Osteoblast (primary cell): ENCODE measurements around the gene RAD51B. TPM values are rescaled to one million over a fixed set of nuclear protein-coding genes. Genes with fewer than 3 reads are reported as not detected.

Experiments used
- DNase-seq: peaks from one replicate; pipeline ENCODE4 v3.0.0; 2011; ENCODE audit warnings: low spot score, mixed read lengths; ENCODE audit not compliant: insufficient read length; ENCODE audit errors: missing footprints
- H2AFZ ChIP-seq: 2 replicates; pipeline ENCODE4 v1.6.0; 2011; ENCODE audit warnings: mild to moderate bottlenecking, low read length
- H3K27ac ChIP-seq: 2 replicates; pipeline ENCODE4 v1.5.1; 2011; ENCODE audit warnings: mild to moderate bottlenecking, low read depth, low read length, moderate library complexity
- H3K27me3 ChIP-seq: 2 replicates; pipeline ENCODE4 v1.6.0; 2012; ENCODE audit warnings: mild to moderate bottlenecking, control low read depth, inconsistent platforms, low read length, moderate library complexity; ENCODE audit not compliant: insufficient read depth
- H3K36me3 ChIP-seq: 2 replicates; pipeline ENCODE4 v1.5.1; 2011; ENCODE audit warnings: mild to moderate bottlenecking, low read length, control low read depth, moderate library complexity; ENCODE audit not compliant: insufficient read depth
- H3K4me1 ChIP-seq: 2 replicates; pipeline ENCODE4 v1.5.1; 2011; ENCODE audit warnings: mild to moderate bottlenecking, low read length, control low read depth, moderate library complexity; ENCODE audit not compliant: insufficient read depth
- H3K4me2 ChIP-seq: 2 replicates; pipeline ENCODE4 v1.6.0; 2011; ENCODE audit warnings: mild to moderate bottlenecking, low read length; ENCODE audit not compliant: insufficient read depth
- H3K4me3 ChIP-seq: fragments of 200-600 bp; sonication (generic); 3 replicates; pipeline ENCODE4 v1.5.1; 2012; ENCODE audit warnings: mild to moderate bottlenecking, low read length, inconsistent platforms; ENCODE audit not compliant: insufficient read depth
- H3K79me2 ChIP-seq: 2 replicates; pipeline ENCODE4 v1.6.0; 2012; ENCODE audit warnings: mild to moderate bottlenecking, low read length, control low read depth, inconsistent platforms; ENCODE audit not compliant: insufficient read depth
- H3K9me3 ChIP-seq: 2 replicates; pipeline ENCODE4 v1.5.1; 2011; ENCODE audit warnings: low read depth, low read length, control low read depth
- H4K20me1 ChIP-seq: 2 replicates; pipeline ENCODE4 v1.6.0; 2012; ENCODE audit warnings: mild to moderate bottlenecking, low read length, control low read depth; ENCODE audit not compliant: insufficient read depth
- CTCF ChIP-seq: IDR thresholded peaks from 2 replicates; pipeline ENCODE4 v1.5.1; 2011; ENCODE audit warnings: mild to moderate bottlenecking, low read depth, low read length, moderate library complexity; ENCODE audit errors: extremely low read depth
- total RNA-seq: library from RNA; depleted of rRNA; stranded (reverse); fragments of >200 nt; gene quantifications from 2 replicates; pipeline ENCODE4 v1.2.3, GENCODE V29; 2012

The RAD51B gene
- total RNA-seq, 1 donor, result 13.8 TPM

DNA sequence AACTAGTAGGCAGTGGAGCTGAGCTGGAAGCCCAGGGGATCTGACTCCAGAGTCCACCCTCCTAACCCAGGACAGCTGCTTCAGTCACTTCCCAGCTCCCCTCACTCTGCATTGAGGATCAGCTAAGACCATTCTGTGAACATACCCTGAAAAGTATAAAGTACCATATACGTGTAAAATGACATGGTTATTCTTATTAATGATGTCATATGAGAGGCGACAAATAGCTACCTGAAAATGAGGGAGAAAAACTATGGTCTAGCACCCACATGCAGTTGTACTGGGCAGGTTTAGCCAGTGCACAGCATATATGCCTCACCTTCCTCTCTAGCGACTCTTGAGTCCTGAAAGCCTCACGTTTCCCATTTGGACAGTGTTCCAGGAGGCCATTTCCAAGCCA, 461.9 kb downstream of the RAD51B start:
- no peak for TF ChIP-seq CTCF
- DNase-seq, result no peak
- H4K20me1 ChIP-seq, result no peaks in the 10 kb centered on the region
- no peak overlapping the region for H3K4me3 ChIP-seq
- H2AFZ ChIP-seq, result no peak overlapping the region
- H3K9me3 ChIP-seq, result no peaks in the 10 kb centered on the region
- H3K36me3 ChIP-seq, result no peaks in the 10 kb centered on the region
- no peaks in the 10 kb centered on the region for H3K79me2 ChIP-seq
- no peak overlapping the region for H3K27ac ChIP-seq
- H3K4me1 ChIP-seq, result no peaks in the 10 kb centered on the region
- no peaks in the 10 kb centered on the region for H3K27me3 ChIP-seq
- H3K4me2 ChIP-seq, result no peak overlapping the region

- Histone ChIP-seq H3K36me3 (no peaks in the 10 kb centered on the region), H3K4me3 (no peak overlapping the region), H2AFZ (no peak overlapping the region), H3K79me2 (no peaks in the 10 kb centered on the region), H4K20me1 (no peaks in the 10 kb centered on the region), H3K4me2 (no peak overlapping the region), H3K27me3 (no peaks in the 10 kb centered on the region), H3K9me3 (no peaks in the 10 kb centered on the region), H3K27ac (no peak overlapping the region), H3K4me1 (no peaks in the 10 kb centered on the region)
- no peak for DNase-seq
- TF ChIP-seq CTCF, result no peak
These were observed 463.1 kb downstream of the RAD51B start for GRCh38 chr14:68282479-68283377.

DNA sequence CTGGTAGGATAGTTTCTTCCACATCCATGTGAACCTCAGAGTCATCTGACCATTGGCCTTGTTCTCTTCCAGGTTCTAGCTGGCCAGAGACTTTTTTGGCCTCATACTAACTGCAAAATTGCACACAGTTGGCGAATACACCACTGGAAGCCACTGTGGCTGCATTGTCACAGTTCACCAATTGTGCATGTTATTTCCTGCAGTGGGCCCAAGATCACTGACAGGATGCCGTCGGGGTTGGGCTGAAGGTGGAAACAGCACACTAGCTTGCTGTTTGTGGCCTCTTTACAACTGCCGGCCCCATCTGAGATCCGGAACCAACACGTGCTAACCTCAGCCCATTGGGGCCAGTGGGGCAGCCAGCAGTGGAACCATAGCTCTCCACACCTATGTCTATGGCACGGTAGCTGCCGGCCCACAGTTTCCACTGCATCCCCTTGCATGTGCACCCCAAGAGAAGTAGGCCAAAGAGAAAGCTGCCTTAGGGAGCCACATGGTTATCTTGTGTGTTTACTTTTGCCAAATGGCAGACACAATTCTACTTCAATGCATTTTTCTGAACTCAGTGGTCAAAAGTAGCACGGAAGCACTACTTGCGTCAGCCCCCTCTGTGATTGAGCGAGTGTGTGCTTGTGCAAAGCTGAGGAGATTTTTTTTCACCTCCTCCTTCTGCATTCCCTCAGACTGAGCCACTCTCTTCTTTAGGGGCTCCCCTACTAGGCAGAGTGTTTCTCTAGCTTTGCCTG, 464.0 kb downstream of the RAD51B start:
- Histone ChIP-seq H3K36me3 (no peaks in the 10 kb centered on the region), H3K4me2 (no peak overlapping the region), H3K4me1 (no peaks in the 10 kb centered on the region), H2AFZ (no peak overlapping the region), H3K9me3 (no peaks in the 10 kb centered on the region), H4K20me1 (no peaks in the 10 kb centered on the region), H3K27me3 (no peaks in the 10 kb centered on the region), H3K4me3 (no peak overlapping the region), H3K27ac (no peak overlapping the region), H3K79me2 (no peaks in the 10 kb centered on the region)
- TF ChIP-seq CTCF, result no peak
- no peak for DNase-seq

DNA sequence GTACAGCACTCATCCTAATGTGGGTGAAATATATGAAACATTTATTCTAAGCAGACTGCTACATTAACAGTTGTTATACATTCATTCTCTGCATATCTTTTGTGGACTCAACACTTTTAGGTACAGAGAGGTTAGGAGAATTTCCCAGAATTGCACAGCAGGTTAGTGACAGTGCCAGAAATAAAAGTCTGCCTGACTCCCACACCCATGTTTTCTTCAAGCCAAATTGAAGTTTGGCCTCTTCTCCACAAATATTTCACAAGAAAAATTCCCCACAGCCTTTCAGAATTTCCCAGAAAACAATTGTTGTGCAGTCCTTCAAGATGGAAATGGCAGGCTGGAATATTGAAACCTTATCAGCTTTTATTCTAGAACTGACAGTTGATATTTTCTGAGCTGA, 464.8 kb downstream of the RAD51B start:
- Histone ChIP-seq H3K27ac (no peak overlapping the region), H3K9me3 (no peaks in the 10 kb centered on the region), H3K4me2 (no peak overlapping the region), H4K20me1 (no peaks in the 10 kb centered on the region), H2AFZ (no peak overlapping the region), H3K27me3 (no peaks in the 10 kb centered on the region), H3K79me2 (no peaks in the 10 kb centered on the region), H3K4me3 (no peak overlapping the region), H3K4me1 (no peaks in the 10 kb centered on the region), H3K36me3 (no peaks in the 10 kb centered on the region)
- TF ChIP-seq CTCF, result no peak
- no peak for DNase-seq
